Metanephros (tissue), 2 donors: ENCODE data around the gene SNCB. TPM values are rescaled to one million over a fixed set of nuclear protein-coding genes. Genes with fewer than 3 reads are reported as not detected.

ENCODE experiments used
- small RNA-seq: library from RNA; depleted of rRNA; stranded (forward); fragments of <200 nt; gene quantifications from one replicate; pipeline ENCODE3, GENCODE V24; 2014; ENCODE audit warnings: low replicate concordance
- total RNA-seq: library from RNA; depleted of rRNA; stranded (reverse); fragments of >200 nt; gene quantifications from one replicate; pipeline ENCODE4 v1.2.3, GENCODE V29; 2014

SNCB gene
- 0.12 TPM for total RNA-seq

DNA sequence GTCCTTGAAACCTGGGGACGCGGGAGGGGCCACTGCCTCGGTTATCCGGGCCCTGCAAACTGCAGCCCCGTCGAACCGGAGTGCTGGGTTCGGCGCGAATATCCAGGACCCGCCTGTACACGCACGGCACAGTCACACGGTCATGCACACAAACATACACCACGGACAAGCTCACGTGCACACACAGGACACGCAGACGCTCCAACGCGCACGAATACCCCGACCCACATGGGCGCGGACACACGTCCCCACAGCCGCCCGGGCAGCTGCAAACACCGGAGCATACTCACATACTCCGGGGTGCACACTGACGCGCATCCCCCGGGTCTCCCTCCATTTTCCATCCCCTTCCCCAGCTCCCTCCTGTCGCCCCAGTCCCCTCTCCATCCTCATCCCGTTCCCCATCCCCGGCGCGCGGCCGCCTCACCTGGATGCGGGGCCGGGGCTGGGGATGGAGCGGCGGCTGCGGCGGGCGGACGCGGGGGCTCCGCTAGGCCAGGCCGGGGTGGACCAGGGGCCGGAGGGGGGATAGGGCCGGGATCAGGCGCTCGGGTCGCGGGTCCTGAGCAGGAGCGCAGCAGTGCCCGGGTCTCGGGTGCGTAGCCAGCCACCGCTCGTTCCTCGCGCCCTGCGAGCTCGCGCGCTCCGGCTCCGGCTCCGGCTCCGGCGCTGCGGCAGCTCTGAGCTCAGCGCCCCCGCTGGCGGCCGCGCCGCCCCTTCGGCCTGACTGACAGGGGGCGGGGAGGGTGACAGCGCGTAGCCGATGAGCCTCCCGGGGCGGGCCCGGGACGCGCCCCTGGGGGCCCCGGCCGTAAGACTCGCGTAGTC lies at the start of gene SNCB, which contains the start of gene EIF4E1B:
SNCB (minus strand) TSS at position 682 of the 828 bp plus-strand sequence. CDS start 880 bp downstream, outside the sequence.
EIF4E1B (plus strand) TSS at position 823 of the 828 bp plus-strand sequence. CDS start 12,113 bp downstream, outside the sequence.

DNA sequence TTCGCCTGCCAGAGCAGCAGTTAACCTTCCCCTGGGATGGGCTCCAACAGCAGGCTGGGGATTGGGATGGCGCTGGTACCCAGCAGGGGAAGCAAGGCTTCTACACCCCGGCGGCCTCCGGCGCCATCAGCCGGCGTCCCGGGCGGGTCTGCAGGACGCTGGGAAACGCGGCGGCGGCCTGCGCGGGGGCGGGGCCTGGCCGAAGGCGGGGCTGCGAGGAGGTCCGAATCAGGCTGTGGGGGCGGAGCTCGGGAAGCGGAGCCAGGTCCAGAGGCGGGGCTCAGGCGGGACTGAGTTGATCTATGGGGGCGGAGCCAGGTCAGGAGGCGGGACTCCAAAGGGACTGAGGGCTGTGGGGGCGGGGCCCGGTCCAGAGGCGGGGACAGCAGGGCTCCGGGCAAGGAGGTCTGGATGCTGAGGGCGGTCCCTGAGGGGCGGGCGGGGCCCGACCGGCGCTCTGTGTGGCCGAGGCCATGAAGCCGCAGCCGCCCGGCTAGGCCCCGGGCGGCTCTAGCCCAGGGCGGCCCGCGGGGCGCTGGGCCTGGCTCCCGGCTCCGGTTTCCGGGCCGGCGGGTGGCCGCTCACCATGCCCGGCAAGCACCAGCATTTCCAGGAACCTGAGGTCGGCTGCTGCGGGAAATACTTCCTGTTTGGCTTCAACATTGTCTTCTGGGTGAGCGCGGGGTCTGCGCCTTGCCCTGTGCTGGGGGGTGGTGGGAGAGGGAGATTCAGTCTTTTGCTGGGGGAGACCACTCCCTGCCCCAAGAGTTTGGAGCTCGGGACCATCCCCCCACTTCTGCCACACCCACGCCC lies 16.9 kb upstream of the SNCB start, which contains the start of gene TSPAN17:
TSPAN17 (plus strand) TSS at position 455 of the 813 bp plus-strand sequence; CDS start at position 587, 132 bp downstream.

DNA sequence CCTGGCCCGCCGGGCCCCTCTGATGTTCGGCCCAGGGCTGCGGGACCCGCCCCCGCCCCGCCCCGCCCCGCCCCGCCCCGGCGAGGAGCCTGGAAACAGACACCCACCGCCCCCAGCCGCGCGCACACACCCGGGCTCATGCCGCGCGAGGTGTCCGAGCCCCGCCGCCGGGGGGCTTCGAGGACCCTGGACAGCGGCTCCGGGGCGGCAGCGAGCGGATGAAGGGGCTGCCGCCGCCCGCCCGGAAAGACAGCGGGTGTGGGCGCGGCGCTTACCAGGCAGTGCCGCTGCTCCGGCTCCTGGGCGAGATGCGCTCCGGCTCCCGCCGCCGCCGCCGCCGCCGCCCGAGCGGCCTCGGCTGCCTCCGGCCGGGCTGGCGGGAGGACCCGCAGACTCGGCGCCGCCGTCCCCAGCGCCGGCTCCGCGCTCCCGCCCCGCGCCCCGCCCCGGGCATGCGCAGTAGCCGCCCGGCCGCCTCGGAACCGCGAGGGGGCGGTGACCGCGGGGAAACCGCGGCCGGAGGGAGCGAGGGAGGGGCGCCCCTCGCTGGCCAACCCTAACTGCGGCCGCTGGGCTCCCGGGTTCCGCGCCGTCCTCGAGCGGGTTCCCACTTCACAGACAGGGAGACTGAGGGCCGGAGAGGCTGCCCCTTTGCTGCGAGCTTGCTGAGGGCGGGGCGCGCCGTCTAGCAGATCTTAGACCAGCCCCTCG lies 20.5 kb downstream of the SNCB start, which contains the start of gene GPRIN1:
GPRIN1 (minus strand) TSS at position 433 of the 711 bp plus-strand sequence. CDS start 10,322 bp downstream, outside the sequence.

Small RNA genes within 50 kb of the gene (small RNA-seq; reads per million reads assigned to genes)
- not detected for gene MIR4281

Other genes with a start within 250 kb of the SNCB start
- 5.2 TPM for gene NOP16, start 241.9 kb downstream of the SNCB start, total RNA-seq
- gene HIGD2A, start 241.8 kb downstream of the SNCB start, total RNA-seq: 138 TPM
- gene CLTB, start 214.0 kb downstream of the SNCB start, total RNA-seq: 40.9 TPM
- 33.2 TPM for gene FAF2, start 182.1 kb downstream of the SNCB start, total RNA-seq
- 27.0 TPM for gene RNF44, start 93.1 kb downstream of the SNCB start, total RNA-seq
- gene CDHR2, start 81.2 kb downstream of the SNCB start, total RNA-seq: 10.1 TPM
- gene GPRIN1, start 20.4 kb downstream of the SNCB start, total RNA-seq: 0.93 TPM
- not detected for gene EIF4E1B, start 141 bp upstream of the SNCB start, total RNA-seq
- 21.5 TPM for gene TSPAN17, start 16.9 kb upstream of the SNCB start, total RNA-seq
- 0.29 TPM for gene UNC5A, start 180.0 kb upstream of the SNCB start, total RNA-seq